Progenitor cell of endocrine pancreas (in vitro differentiated cells): ENCODE results near the gene DSCAML1. TPM values are rescaled to one million over a fixed set of nuclear protein-coding genes. Genes with fewer than 3 reads are reported as not detected.

Experiments used
- DNase-seq: peaks from one replicate; pipeline ENCODE4 v3.0.0; 2021; ENCODE audit warnings: low spot score; ENCODE audit not compliant: unreplicated experiment
- H3K27ac Mint-ChIP-seq: 2 replicates; pipeline ENCODE4 v1.8.0; 2021; ENCODE audit warnings: mild to moderate bottlenecking, moderate library complexity, mixed read lengths
- H3K27me3 Mint-ChIP-seq: 2 replicates; pipeline ENCODE4 v1.8.0; 2021; ENCODE audit warnings: mixed read lengths
- H3K36me3 Mint-ChIP-seq: 2 replicates; pipeline ENCODE4 v1.8.0; 2022; ENCODE audit warnings: mixed read lengths; ENCODE audit not compliant: insufficient read depth
- H3K4me1 Mint-ChIP-seq: 2 replicates; pipeline ENCODE4 v1.8.0; 2021; ENCODE audit warnings: low read depth, mixed read lengths
- H3K4me3 Mint-ChIP-seq: 2 replicates; pipeline ENCODE4 v1.8.0; 2021; ENCODE audit warnings: low read depth, mild to moderate bottlenecking, moderate library complexity, mixed read lengths
- H3K9me3 Mint-ChIP-seq: 2 replicates; pipeline ENCODE4 v1.8.0; 2021; ENCODE audit warnings: low read depth, mixed read lengths
- total RNA-seq: library from RNA; stranded (reverse); gene quantifications from 2 replicates; pipeline ENCODE4 v1.2.1, GENCODE V29; 2021
- TF ChIP-seq, protein P1 (sequence below): fragments of 200-600 bp; sonication (generic); IDR thresholded peaks from one replicate; pipeline ENCODE4 v1.5.0; 2021; ENCODE audit warnings: antibody characterized with exemption, mild to moderate bottlenecking; ENCODE audit not compliant: unreplicated experiment

Gene DSCAML1
- total RNA-seq, 1 donor from 2014 or later: 2.7 TPM

DNA sequence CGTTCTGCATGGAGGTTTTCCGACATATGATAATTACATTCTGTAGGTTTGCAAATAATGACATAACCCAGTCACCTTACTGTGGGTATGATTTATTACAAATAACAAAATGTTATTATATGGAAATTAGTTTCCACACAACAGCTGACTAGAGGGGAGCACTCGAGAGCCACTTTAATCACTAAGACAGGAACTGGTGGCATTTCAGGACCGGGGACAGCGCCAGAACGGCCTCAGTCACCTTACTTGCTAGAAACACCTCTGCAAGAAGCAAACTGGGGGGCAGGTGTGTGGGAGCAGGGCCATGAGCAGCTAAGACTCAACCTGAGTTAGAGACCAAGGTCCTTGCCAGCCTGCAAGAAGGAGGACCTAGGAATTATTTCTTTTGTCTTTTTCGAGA lies 199.9 kb downstream of the DSCAML1 start:
- H3K9me3 Mint-ChIP-seq: no peaks in the 10 kb centered on the region
- peaks cover 40% of the 10 kb centered on the region for H3K27me3 Mint-ChIP-seq
- TF ChIP-seq, protein P1, sequence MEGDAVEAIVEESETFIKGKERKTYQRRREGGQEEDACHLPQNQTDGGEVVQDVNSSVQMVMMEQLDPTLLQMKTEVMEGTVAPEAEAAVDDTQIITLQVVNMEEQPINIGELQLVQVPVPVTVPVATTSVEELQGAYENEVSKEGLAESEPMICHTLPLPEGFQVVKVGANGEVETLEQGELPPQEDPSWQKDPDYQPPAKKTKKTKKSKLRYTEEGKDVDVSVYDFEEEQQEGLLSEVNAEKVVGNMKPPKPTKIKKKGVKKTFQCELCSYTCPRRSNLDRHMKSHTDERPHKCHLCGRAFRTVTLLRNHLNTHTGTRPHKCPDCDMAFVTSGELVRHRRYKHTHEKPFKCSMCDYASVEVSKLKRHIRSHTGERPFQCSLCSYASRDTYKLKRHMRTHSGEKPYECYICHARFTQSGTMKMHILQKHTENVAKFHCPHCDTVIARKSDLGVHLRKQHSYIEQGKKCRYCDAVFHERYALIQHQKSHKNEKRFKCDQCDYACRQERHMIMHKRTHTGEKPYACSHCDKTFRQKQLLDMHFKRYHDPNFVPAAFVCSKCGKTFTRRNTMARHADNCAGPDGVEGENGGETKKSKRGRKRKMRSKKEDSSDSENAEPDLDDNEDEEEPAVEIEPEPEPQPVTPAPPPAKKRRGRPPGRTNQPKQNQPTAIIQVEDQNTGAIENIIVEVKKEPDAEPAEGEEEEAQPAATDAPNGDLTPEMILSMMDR: no peak
- H3K36me3 Mint-ChIP-seq: no peaks in the 10 kb centered on the region
- no peak overlapping the region for H3K4me3 Mint-ChIP-seq
- H3K4me1 Mint-ChIP-seq: no peaks in the 10 kb centered on the region
- H3K27ac Mint-ChIP-seq: no peak overlapping the region
- peak; percentile 80 for DNase-seq

DNA sequence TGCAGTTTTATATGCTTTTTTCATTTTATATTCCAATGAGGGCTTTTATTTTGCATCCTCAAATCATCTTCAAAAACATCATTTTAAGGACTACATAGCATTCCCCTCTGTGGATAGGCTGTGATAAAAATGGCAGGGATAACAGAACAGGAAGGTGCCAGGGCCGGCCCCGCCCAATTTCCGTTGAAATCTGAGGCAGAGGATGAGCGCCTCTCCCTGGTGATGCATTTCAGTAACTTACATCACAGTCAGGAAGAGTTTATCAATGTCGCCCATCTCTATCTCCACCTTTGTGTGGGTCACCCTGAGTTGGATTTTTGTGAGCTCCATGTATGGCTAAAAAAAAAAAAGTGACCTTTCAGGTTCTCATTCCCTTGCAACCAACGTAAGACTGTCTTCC lies 201.6 kb downstream of the DSCAML1 start:
- Mint-ChIP-seq H3K27ac (no peak overlapping the region), H3K9me3 (no peaks in the 10 kb centered on the region), H3K4me1 (no peaks in the 10 kb centered on the region), H3K27me3 (peaks cover 38% of the 10 kb centered on the region), H3K4me3 (no peak overlapping the region), H3K36me3 (no peaks in the 10 kb centered on the region)
- no peak for DNase-seq
- TF ChIP-seq, protein P1: no peak

DNA sequence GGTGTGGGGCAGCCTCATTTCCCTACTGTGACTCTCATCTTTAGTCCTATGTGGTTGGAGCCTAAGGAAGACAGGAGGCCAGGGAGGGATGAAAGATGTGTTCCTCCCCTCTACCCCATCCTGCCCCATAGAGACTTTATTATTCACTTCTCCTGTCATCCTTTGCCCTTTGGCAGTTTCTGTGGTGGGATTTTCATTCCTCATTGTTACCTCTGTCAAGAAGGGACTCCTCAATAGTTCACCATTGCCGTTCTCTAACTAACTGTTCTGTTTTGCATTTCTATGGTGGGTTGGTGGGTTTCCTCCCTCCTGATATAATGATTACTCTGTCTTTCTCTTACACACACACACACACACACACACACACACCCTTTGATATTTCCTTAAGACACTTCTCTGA lies 202.3 kb downstream of the DSCAML1 start:
- Mint-ChIP-seq H3K27me3 (peaks cover 33% of the 10 kb centered on the region), H3K9me3 (no peaks in the 10 kb centered on the region), H3K36me3 (no peaks in the 10 kb centered on the region), H3K4me3 (no peak overlapping the region), H3K4me1 (no peaks in the 10 kb centered on the region), H3K27ac (no peak overlapping the region)
- DNase-seq: no peak
- TF ChIP-seq, protein P1: no peak

DNA sequence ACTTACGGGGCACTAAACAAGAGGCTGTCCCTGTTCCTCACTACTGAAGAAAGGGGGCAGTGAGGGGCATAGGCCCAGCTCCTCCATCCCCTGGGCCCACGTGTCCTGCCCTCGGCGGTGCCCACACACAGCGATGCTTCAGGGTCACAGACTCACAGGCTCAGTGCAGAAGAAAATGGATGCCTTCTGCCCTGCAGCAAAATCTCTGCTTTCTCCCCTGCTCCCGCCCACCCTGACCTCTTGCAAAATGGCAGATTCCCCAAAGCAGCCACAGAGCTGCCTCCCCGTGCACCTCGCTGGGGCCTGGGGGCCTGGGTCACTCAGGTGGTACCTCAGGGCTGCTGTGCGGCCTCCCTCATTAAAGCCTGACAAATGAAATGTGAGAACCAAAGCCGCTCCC lies 204.0 kb downstream of the DSCAML1 start:
- DNase-seq: no peak
- Mint-ChIP-seq H3K4me1 (peaks cover 12% of the 10 kb centered on the region), H3K9me3 (no peaks in the 10 kb centered on the region), H3K27me3 (peaks cover 29% of the 10 kb centered on the region), H3K36me3 (no peaks in the 10 kb centered on the region), H3K27ac (no peak overlapping the region), H3K4me3 (no peak overlapping the region)
- TF ChIP-seq, protein P1: no peak

DNA sequence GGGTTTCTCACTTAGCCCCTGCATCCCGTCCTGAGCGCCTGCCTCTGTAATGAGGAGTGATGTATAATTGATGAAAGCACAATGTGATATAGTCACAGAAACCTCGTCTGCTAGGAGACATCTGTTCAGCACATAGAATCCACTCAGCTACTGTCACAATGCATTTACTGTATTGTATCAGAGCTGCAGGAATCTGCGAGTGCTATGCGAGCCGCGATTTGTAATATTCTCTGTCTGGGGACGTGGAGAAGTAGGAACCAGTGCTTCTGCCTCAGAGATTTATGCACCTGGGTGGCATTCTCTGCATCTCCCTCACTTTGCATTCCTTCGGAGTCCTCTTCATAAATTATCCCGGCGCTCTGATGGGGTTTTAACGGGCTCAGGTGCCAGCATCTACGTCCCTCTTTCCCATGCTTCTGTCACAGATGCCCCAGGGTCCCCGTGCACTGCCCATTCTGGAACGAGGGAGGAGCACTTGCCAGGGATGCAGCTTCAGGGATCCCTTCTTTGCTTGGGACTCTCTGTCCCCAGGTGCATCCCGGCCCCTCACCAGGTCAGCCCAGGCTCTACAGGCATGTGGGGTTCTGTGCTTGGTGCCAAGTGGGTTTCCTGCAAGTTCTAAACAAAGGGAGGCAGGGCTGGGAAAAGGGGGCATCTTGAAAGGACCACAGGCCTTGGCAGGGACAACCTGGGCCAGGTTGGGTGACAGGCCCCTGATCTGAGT lies 205.5 kb downstream of the DSCAML1 start:
- Mint-ChIP-seq H3K4me1 (peaks cover 12% of the 10 kb centered on the region), H3K27ac (no peak overlapping the region), H3K4me3 (no peak overlapping the region), H3K36me3 (no peaks in the 10 kb centered on the region), H3K27me3 (peaks cover 32% of the 10 kb centered on the region), H3K9me3 (no peaks in the 10 kb centered on the region)
- DNase-seq: no peak
- TF ChIP-seq, protein P1: no peak
